ENCODE data around the gene TMEM220.

The TMEM220 gene

DNA sequence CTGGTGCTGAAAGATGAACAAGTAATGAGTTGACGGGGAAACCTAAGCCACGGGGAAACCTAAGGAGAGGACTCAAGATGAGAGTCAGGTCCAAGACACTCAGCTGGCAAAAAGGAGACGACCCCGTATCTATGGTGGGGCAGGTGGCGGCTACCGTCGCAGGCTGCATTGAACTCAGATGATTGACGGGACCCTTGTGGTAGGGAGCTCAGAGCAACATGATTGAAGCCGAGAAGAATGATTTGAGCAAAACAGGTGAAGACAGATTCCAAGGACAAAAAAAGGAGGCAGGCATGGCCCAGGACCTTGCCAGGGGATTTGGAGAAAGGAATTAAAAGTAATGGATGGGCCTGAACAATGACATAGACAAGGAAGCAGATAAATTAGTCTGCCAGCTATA, 65.3 kb downstream of the TMEM220 start:
- DNase-seq (ENCODE audit: low read depth in 3 of 3): no peak

Data from stimulated activated CD4-positive, alpha-beta T cell treated with anti-CD3 and anti-CD28 coated beads, TNF-alpha, amount 100 ng/mL, for 24 hours (primary cell).